Fibroblast of mammary gland (primary cell): ENCODE measurements around the gene TEX35.
A peak's percentile ranks its signal among the peaks of the same experiment; 100 is the strongest.

Experiments used
- DNase-seq: peaks from one replicate; pipeline ENCODE4 v3.0.0-alpha.2; 2010; ENCODE audit warnings: low read depth
- H3K4me3 ChIP-seq: 2 replicates; pipeline ENCODE4 v1.5.1; 2011; ENCODE audit warnings: low read depth, mild to moderate bottlenecking, low read length, moderate library complexity; ENCODE audit not compliant: control insufficient read depth
- TF ChIP-seq, protein P1 (sequence below): conservative IDR thresholded peaks from 2 replicates; pipeline ENCODE4 v1.5.1; 2011; ENCODE audit warnings: low read depth, low read length, inconsistent platforms; ENCODE audit not compliant: control insufficient read depth, insufficient read depth

Gene TEX35

DNA sequence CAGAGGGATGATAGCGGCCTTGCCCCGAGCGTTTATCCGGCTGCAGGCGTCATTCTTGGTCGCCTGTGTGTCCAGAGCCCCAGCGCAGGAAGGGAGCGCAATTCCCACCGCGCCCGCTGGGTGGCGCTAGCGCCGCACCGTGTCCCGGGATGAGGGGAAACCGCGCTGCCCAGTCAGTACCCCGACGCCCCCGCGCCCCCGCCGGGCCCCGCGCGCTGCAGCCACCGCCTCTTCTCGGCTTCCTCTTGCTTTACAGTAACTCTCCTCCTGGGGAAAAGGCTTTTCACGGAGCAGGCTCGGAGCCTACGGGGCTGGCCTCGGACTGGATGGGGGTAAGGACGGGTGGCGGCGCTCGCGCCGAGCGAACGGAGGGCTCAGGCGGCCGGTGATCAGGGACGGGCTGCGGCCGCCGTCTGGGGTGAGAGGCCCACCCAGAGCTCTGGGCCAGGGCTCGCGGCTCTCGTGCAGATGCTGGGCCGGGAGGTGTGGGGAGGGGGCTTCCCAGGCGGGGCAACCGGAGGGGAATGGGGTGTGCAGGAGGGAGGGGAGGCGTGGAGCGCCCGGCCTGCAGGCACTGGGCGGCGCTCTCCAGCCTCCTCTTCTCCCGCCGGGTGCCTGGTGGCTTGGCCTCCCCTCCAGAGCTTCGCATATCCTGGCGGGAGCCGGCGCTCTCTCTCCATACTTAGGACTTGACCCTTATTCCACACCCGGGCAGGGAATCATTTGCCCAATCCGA is 29.8 kb downstream of the TEX35 start:
- peak; percentile 83 for DNase-seq
- TF ChIP-seq, protein P1, sequence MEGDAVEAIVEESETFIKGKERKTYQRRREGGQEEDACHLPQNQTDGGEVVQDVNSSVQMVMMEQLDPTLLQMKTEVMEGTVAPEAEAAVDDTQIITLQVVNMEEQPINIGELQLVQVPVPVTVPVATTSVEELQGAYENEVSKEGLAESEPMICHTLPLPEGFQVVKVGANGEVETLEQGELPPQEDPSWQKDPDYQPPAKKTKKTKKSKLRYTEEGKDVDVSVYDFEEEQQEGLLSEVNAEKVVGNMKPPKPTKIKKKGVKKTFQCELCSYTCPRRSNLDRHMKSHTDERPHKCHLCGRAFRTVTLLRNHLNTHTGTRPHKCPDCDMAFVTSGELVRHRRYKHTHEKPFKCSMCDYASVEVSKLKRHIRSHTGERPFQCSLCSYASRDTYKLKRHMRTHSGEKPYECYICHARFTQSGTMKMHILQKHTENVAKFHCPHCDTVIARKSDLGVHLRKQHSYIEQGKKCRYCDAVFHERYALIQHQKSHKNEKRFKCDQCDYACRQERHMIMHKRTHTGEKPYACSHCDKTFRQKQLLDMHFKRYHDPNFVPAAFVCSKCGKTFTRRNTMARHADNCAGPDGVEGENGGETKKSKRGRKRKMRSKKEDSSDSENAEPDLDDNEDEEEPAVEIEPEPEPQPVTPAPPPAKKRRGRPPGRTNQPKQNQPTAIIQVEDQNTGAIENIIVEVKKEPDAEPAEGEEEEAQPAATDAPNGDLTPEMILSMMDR = peak; percentile 70

DNA sequence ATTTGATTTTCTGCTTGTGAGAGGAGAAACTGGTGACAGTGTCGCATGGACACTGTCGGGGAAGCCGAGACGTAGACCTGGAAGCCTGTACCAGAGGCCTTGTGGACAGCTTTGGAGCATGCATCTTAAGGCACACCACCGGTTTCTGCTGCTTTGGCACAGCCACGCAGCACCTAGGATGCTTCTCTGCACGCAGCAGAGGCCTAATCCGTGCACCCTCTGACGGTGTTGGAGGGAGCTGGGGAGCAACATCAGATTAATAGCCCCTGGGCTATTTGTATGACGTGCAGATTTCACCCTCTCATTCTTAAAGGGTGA is 30.3 kb downstream of the TEX35 start:
- TF ChIP-seq, protein P1 = no peak
- H3K4me3 ChIP-seq = peak overlapping the region; percentile 78
- DNase-seq = no peak

More for the DNA sequence above, 29.8 kb downstream of the TEX35 start:
- peak overlapping the region; percentile 78 for H3K4me3 ChIP-seq

DNA sequence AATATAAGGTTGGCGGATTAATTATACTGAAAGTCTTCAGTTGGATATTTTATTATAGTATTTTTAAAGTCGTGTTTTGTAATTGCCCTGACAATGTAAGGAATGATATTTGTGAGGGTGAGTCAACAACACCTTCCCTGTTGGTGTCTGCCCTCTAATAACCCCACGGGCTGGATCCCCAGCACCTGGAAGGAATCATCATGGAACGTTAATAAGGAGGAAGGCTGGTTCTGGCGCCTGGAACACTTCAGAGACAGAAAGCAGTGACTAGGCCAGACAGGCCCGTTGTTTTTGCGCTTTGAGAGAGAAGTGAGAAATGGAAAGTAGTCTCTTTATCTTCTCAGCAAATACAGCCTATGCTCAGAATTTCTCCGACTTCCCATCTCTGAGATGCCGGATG is 31.6 kb downstream of the TEX35 start:
- DNase-seq = no peak
- TF ChIP-seq, protein P1 = no peak
- H3K4me3 ChIP-seq = no peak overlapping the region

GRCh38 chr1:178548108-178548507 is 35.2 kb downstream of the TEX35 start:
- no peak for DNase-seq
- H3K4me3 ChIP-seq = no peak overlapping the region
- TF ChIP-seq, protein P1 = no peak

GRCh38 chr1:178551307-178551706 is 38.4 kb downstream of the TEX35 start:
- TF ChIP-seq, protein P1 = no peak
- no peak overlapping the region for H3K4me3 ChIP-seq
- DNase-seq = no peak

GRCh38 chr1:178551940-178552339 is 39.0 kb downstream of the TEX35 start:
- H3K4me3 ChIP-seq = no peak overlapping the region
- TF ChIP-seq, protein P1 = no peak
- no peak for DNase-seq
